HepG2 (cell line): ENCODE measurements around the gene POLR3GL. TPM values are rescaled to one million over a fixed set of nuclear protein-coding genes. Genes with fewer than 3 reads are reported as not detected.

Experiments
- ATAC-seq: fragments of 200-7000 bp; cut with Tn5 transposase; 3 replicates; pipeline ENCODE4 v1.9.1; 2020; ENCODE audit warnings: mild to moderate bottlenecking, moderate library complexity
- BruUV-seq: library from RNA; stranded (reverse); fragments of 400-500 nt; replicated peaks from 2 replicates; lab custom pipeline; 2021; lab: Mats Ljungman, UMichigan
- CTCF ChIA-PET: fragments of 300-600 bp; formaldehyde crosslinking; extraction: SDS; loops from one replicate; lab custom pipeline; 2021; ENCODE audit warnings: low total read pairs, inconsistent platforms, low intra/inter-chr PET ratio; lab: Yijun Ruan, JAX
- POLR2A ChIA-PET: fragments of 350-600 bp; sonication (Branson Sonifier 250); formaldehyde crosslinking; loops from one replicate; lab custom pipeline; 2020; ENCODE audit warnings: antibody characterized with exemption, inconsistent platforms; lab: Yijun Ruan, JAX
- DNase-seq: peaks from one replicate; pipeline ENCODE4 v3.0.0-alpha.2; 2015; ENCODE audit warnings: low spot score
- FAIRE-seq: peaks from 3 replicates; lab custom pipeline; 2011; peaks lifted over from hg19 to GRCh38; lab: Jason Lieb, UNC
- H2AFZ ChIP-seq: one replicate; pipeline ENCODE4 v1.6.1; 2011; ENCODE audit warnings: low read length, inconsistent platforms
- H3K27ac ChIP-seq: fragments of 300-600 bp; 3 replicates; pipeline ENCODE4 v1.8.0; 2011; ENCODE audit warnings: mixed run types, mild to moderate bottlenecking, mixed read lengths, low read length, inconsistent platforms; ENCODE audit not compliant: insufficient read depth; ENCODE audit errors: extremely low read length
- H3K27me3 ChIP-seq, 2 experiments: fragments of 200-600 bp in 1 of 2; 2 replicates in 1 of 2; 3 replicates in 1 of 2; pipeline versions ENCODE4 v1.6.0 to v1.8.0; 2011; ENCODE audit warnings: low read length in 2 of 2, mild to moderate bottlenecking in 2 of 2, moderate library complexity in 2 of 2, inconsistent platforms in 1 of 2; ENCODE audit not compliant: insufficient read depth in 2 of 2, control insufficient read depth in 1 of 2
- H3K36me3 ChIP-seq, 2 experiments: fragments of 200-600 bp in 1 of 2; replicated peaks in 1 of 2; 2 replicates in 1 of 2; 3 replicates in 1 of 2; pipeline versions ENCODE4 v1.5.1 to v1.8.0; 2011; ENCODE audit warnings: low read length in 2 of 2, inconsistent platforms in 1 of 2; ENCODE audit not compliant: insufficient read depth in 2 of 2, control insufficient read depth in 1 of 2
- H3K4me1 ChIP-seq: 2 replicates; pipeline ENCODE4 v1.5.1; 2012; ENCODE audit warnings: low read length, inconsistent platforms; ENCODE audit not compliant: insufficient read depth
- H3K4me2 ChIP-seq: 2 replicates; pipeline ENCODE4 v1.6.0; 2011; ENCODE audit warnings: low read depth, low read length, inconsistent platforms
- H3K4me3 ChIP-seq, 3 experiments: fragments of 200-600 bp in 1 of 3; sonication (generic), shearing (Covaris generic) in 1 of 3; replicated peaks in 1 of 3; 2 replicates each; pipeline ENCODE4 v1.5.1; 2011 to 2016; ENCODE audit warnings: low read length in 3 of 3, inconsistent platforms in 2 of 3, low read depth in 2 of 3, mild to moderate bottlenecking in 2 of 3, control low read depth in 1 of 3, mixed read lengths in 1 of 3; ENCODE audit not compliant: insufficient read depth in 1 of 3
- H3K79me2 ChIP-seq: one replicate; pipeline ENCODE4 v1.6.1; 2011; ENCODE audit warnings: low read length, inconsistent platforms; ENCODE audit not compliant: insufficient read depth
- H3K9ac ChIP-seq: 2 replicates; pipeline ENCODE4 v1.6.0; 2011; ENCODE audit warnings: mild to moderate bottlenecking, low read depth, low read length, inconsistent platforms; ENCODE audit not compliant: insufficient read depth
- H3K9me3 ChIP-seq: 2 replicates; pipeline ENCODE4 v1.5.1; 2012; ENCODE audit warnings: mild to moderate bottlenecking, low read length
- H4K20me1 ChIP-seq: 2 replicates; pipeline ENCODE4 v1.6.0; 2011; ENCODE audit warnings: inconsistent platforms, mild to moderate bottlenecking, low read length, moderate library complexity; ENCODE audit not compliant: insufficient read depth
- HES4 ChIP-seq: sonication (generic); formaldehyde crosslinking; IDR thresholded peaks from 2 replicates; pipeline ENCODE4 v1.9.0; 2021; ENCODE audit warnings: mild to moderate bottlenecking, missing genetic modification reagents, borderline replicate concordance
- HOMEZ ChIP-seq: IDR thresholded peaks from 2 replicates; pipeline ENCODE4 v1.6.1; 2016; ENCODE audit warnings: low read depth
- MBNL3 ChIP-seq: fragments of 250-450 bp; sonication (Bioruptor Pico); conservative IDR thresholded peaks from 2 replicates; pipeline ENCODE4 v1.8.0; 2022; ENCODE audit warnings: mild to moderate bottlenecking, inconsistent platforms
- MED8 ChIP-seq: sonication (generic); formaldehyde crosslinking; IDR thresholded peaks from 2 replicates; pipeline ENCODE4 v1.8.1; 2023; ENCODE audit warnings: mild to moderate bottlenecking, missing genetic modification reagents; ENCODE audit not compliant: insufficient replicate concordance
- MZF1 ChIP-seq: sonication (generic); formaldehyde crosslinking; IDR thresholded peaks from 2 replicates; pipeline ENCODE4 v1.8.1; 2023; ENCODE audit warnings: mild to moderate bottlenecking, missing genetic modification reagents, borderline replicate concordance
- PHF5A ChIP-seq: IDR thresholded peaks from one replicate; pipeline ENCODE4 v1.6.1; 2018; ENCODE audit warnings: low read depth, missing genetic modification reagents; ENCODE audit not compliant: unreplicated experiment
- YEATS2 ChIP-seq: sonication (generic); formaldehyde crosslinking; IDR thresholded peaks from 2 replicates; pipeline ENCODE4 v1.4.0; 2020; ENCODE audit warnings: missing genetic modification reagents, borderline replicate concordance
- ZGPAT ChIP-seq: IDR thresholded peaks from 2 replicates; pipeline ENCODE4 v1.6.1; 2016; ENCODE audit warnings: mild to moderate bottlenecking
- ZNF432 ChIP-seq: sonication (generic); formaldehyde crosslinking; IDR thresholded peaks from 2 replicates; pipeline ENCODE4 v1.5.0; 2020; ENCODE audit warnings: missing genetic modification reagents, mild to moderate bottlenecking, borderline replicate concordance
- ZNF441 ChIP-seq: sonication (generic); formaldehyde crosslinking; IDR thresholded peaks from 2 replicates; pipeline ENCODE4 v1.7.0; 2021; ENCODE audit warnings: missing genetic modification reagents, borderline replicate concordance
- ZNF543 ChIP-seq: sonication (generic); formaldehyde crosslinking; IDR thresholded peaks from 2 replicates; pipeline ENCODE4 v1.4.0; 2020; ENCODE audit warnings: mild to moderate bottlenecking, missing genetic modification reagents
- ZNF674 ChIP-seq: sonication (generic); formaldehyde crosslinking; IDR thresholded peaks from 2 replicates; pipeline ENCODE4 v1.5.0; 2020; ENCODE audit warnings: low read depth, mild to moderate bottlenecking, missing genetic modification reagents
- WGBS: methylation state at CpG from one replicate; pipeline ENCODE4 v1.1.6; 2017; ENCODE audit warnings: low lambda C conversion rate; 5-methylcytosine and 5-hydroxymethylcytosine counted together
- in situ Hi-C: cut with HindIII; loops from 2 replicates; pipeline ENCODE4 v1.10.0; 2017; ENCODE audit warnings: low pct_unique_long_range_greater_than_20kb; ENCODE audit not compliant: extremely low pct_ligation_motif_present
- intact Hi-C: fragments of 100-400 bp; cut with micrococcal nuclease; formaldehyde crosslinking; loops from one replicate; pipeline ENCODE4 v1.10.0; 2022; ENCODE audit not compliant: unreplicated experiment
- polyA plus RNA-seq, 8 experiments: library from polyadenylated mRNA; depleted of rRNA in 3 of 8; stranded (reverse) in 7 of 8; unstranded in 1 of 8; fragments of >200 nt; fragmentation: Illumina TruSeq in 4 of 8; extraction: Trizol in 4 of 8; gene quantifications; 2 replicates each; pipeline versions ENCODE4 v1.2.1 to v1.2.3, GENCODE V29; 2011 to 2016; ENCODE audit warnings: low read depth in 4 of 8, missing spikeins in 1 of 8, mixed read lengths in 1 of 8; ENCODE audit not compliant: insufficient read depth in 1 of 8
- total RNA-seq, 5 experiments: library from RNA; depleted of rRNA; stranded (reverse); fragments of >200 nt; fragmentation: Illumina TruSeq; extraction: Trizol; gene quantifications; 2 replicates each; pipeline ENCODE4 v1.2.3, GENCODE V29; 2016; ENCODE audit warnings: low read depth in 1 of 5
- TF ChIP-seq, protein P1 (sequence below): sonication (generic); formaldehyde crosslinking; IDR thresholded peaks from 2 replicates; pipeline ENCODE4 v1.5.0; 2020; ENCODE audit warnings: mild to moderate bottlenecking, missing genetic modification reagents, borderline replicate concordance
- TF ChIP-seq, protein P2 (sequence below): sonication (generic); formaldehyde crosslinking; IDR thresholded peaks from 2 replicates; pipeline ENCODE4 v1.5.0; 2020; ENCODE audit warnings: missing genetic modification reagents
- TF ChIP-seq, protein P3 (sequence below): sonication (generic); IDR thresholded peaks from 2 replicates; pipeline ENCODE4 v1.6.1; 2016; ENCODE audit warnings: low read depth, borderline replicate concordance
- TF ChIP-seq, protein P4 (sequence below): sonication (generic); formaldehyde crosslinking; IDR thresholded peaks from 2 replicates; pipeline ENCODE4 v1.8.1; 2023; ENCODE audit warnings: mild to moderate bottlenecking, missing genetic modification reagents, borderline replicate concordance

Gene POLR3GL
- total and polyA plus RNA-seq, 2 of the 13 experiments (the other 11 are each of a cell fraction or from before 2014, with no cell fraction given), result 11.5 to 12.4 TPM

DNA sequence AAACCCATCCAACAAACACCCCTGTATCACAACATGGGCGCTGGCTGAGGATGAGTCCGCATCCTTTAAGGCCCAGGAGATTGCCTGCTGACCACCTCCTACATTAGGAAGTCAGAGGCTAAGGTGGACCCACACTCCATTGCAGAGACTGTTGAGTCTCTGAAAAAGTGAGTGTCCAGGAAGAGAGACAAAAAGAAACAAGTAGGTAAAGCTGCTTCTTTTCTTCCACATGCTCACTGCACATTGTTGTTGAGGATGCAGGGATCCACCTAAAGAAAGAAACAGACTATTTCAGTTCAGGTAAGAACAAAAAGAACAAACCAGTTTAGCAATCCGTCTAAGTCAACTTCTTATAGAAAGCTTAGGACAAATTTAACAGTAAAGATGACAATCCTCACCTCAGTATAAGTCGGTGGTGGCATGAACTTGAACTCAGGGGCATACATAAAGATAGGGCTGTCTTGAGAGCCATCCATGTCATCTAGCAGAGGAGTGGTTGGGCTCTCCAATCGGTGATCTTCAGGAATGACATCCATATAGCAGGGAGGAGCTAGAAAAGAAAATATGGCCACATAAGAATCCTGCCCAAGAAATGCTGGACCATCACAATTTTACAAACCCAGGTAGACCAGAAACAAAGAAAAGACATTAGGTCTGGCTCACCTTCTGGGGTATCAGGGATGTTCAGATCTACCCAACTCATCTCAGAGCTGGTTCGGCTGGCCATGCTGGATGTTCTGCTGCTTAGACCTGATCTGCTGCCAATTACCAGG is 29.3 kb downstream of the POLR3GL start:
- no peak for FAIRE-seq
- Histone ChIP-seq H3K9me3 (no peaks in the 10 kb centered on the region), H2AFZ (no peak overlapping the region), H3K27me3 (no peaks in the 10 kb centered on the region; a peak in 1 of 5 replicates), H3K79me2 (peaks cover 33% of the 10 kb centered on the region), H3K27ac (no peak overlapping the region), H3K4me1 (peaks cover 69% of the 10 kb centered on the region), H3K4me2 (peak overlapping the region; percentile 97), H3K4me3 (peak overlapping the region in 2 of 3 experiments; percentile 91 to 98; a peak in 4 of 6 replicates), H3K9ac (peak overlapping the region; percentile 93; the same call in 1 of the 2 replicates), H4K20me1 (peaks cover 50% of the 10 kb centered on the region), H3K36me3 (peaks cover 2 to 22% of the 10 kb centered on the region in 2 experiments; a peak in 3 of 5 replicates)
- in situ Hi-C loops, result no loop called here
- 63% methylated on average over 6 of the region's 6 CpGs for WGBS
- ChIA-PET POLR2A (interaction anchor here (0.8 to 2.6 kb wide), 2 partner anchors 10 to 30 kb away, joined by 3 to 11 read pairs; partner anchors contain the start of genes ANKRD34A and POLR3GL), CTCF (no interaction called here)
- DNase-seq, result no peak
- ATAC-seq, result no peak
- BruUV-seq, result no TSS peak
- intact Hi-C loops, result no loop called here
- TF ChIP-seq, protein P1, sequence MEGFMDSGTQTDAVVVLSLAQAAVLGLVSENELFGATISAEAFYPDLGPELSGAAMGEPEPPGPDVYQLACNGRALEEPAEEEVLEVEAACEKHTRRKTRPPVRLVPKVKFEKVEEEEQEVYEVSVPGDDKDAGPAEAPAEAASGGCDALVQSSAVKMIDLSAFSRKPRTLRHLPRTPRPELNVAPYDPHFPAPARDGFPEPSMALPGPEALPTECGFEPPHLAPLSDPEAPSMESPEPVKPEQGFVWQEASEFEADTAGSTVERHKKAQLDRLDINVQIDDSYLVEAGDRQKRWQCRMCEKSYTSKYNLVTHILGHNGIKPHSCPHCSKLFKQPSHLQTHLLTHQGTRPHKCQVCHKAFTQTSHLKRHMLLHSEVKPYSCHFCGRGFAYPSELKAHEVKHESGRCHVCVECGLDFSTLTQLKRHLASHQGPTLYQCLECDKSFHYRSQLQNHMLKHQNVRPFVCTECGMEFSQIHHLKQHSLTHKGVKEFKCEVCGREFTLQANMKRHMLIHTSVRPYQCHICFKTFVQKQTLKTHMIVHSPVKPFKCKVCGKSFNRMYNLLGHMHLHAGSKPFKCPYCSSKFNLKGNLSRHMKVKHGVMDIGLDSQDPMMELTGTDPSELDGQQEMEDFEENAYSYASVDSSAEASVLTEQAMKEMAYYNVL (CRISPR knock-in tag), result no peak
- TF ChIP-seq, protein P2, sequence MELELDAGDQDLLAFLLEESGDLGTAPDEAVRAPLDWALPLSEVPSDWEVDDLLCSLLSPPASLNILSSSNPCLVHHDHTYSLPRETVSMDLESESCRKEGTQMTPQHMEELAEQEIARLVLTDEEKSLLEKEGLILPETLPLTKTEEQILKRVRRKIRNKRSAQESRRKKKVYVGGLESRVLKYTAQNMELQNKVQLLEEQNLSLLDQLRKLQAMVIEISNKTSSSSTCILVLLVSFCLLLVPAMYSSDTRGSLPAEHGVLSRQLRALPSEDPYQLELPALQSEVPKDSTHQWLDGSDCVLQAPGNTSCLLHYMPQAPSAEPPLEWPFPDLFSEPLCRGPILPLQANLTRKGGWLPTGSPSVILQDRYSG (CRISPR knock-in tag), result no peak
- 0 out of 2 replicates have a peak, but pooled peaks have one; percentile 17 for TF ChIP-seq HOMEZ
- TF ChIP-seq HES4, result no peak
- no peak for TF ChIP-seq MED8 (CRISPR knock-in tag)
- TF ChIP-seq MZF1 (CRISPR knock-in tag), result no peak
- TF ChIP-seq, protein P3, sequence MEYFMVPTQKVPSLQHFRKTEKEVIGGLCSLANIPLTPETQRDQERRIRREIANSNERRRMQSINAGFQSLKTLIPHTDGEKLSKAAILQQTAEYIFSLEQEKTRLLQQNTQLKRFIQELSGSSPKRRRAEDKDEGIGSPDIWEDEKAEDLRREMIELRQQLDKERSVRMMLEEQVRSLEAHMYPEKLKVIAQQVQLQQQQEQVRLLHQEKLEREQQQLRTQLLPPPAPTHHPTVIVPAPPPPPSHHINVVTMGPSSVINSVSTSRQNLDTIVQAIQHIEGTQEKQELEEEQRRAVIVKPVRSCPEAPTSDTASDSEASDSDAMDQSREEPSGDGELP, result no peak
- no peak for TF ChIP-seq ZNF674
- no peak for TF ChIP-seq YEATS2 (CRISPR knock-in tag)
- TF ChIP-seq, protein P4, sequence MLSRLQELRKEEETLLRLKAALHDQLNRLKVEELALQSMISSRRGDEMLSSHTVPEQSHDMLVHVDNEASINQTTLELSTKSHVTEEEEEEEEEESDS (CRISPR knock-in tag), result no peak
- TF ChIP-seq MBNL3 (CRISPR knock-in tag), result no peak
- no peak for TF ChIP-seq ZNF543
- no peak for TF ChIP-seq ZNF441
- TF ChIP-seq PHF5A, result peak; percentile 53
- TF ChIP-seq ZNF432 (CRISPR knock-in tag), result no peak
- 0 out of 2 replicates have a peak, but pooled peaks have one; percentile 14 for TF ChIP-seq ZGPAT (CRISPR knock-in tag)
